Cardiac muscle cell (in vitro differentiated cells and primary cell): Measurements from ENCODE around the gene KBTBD6. TPM values are rescaled to one million over a fixed set of nuclear protein-coding genes. Genes with fewer than 3 reads are reported as not detected.
A peak's percentile ranks its signal among the peaks of the same experiment; 100 is the strongest.
"Not testable (repeated sequence)": the region's sequence is repeated elsewhere in the genome, so short reads cannot be mapped to it uniquely, and the experiment has no call there.

ENCODE experiments used
- DNase-seq, 2 donors: peaks; one replicate each; pipeline versions ENCODE4 v3.0.0 to v3.0.0-alpha.2; 2010 to 2017; ENCODE audit warnings: low read depth in 1 of 2, low spot score in 1 of 2
- H3K27ac ChIP-seq: fragments of 200-600 bp; sonication (generic); 2 replicates; pipeline ENCODE4 v1.5.1; 2016
- H3K27me3 ChIP-seq: fragments of 200-600 bp; sonication (generic); 2 replicates; pipeline ENCODE4 v1.6.0; 2016; ENCODE audit warnings: control low read depth
- H3K36me3 ChIP-seq: fragments of 200-600 bp; sonication (generic); 2 replicates; pipeline ENCODE4 v1.5.1; 2016; ENCODE audit warnings: control low read depth
- H3K4me1 ChIP-seq: fragments of 200-600 bp; sonication (generic); 2 replicates; pipeline ENCODE4 v1.8.1; 2017; ENCODE audit warnings: low read depth, mild to moderate bottlenecking, mixed run types
- H3K4me3 ChIP-seq: fragments of 200-600 bp; sonication (generic); 2 replicates; pipeline ENCODE4 v1.5.1; 2016; ENCODE audit warnings: mild to moderate bottlenecking
- H3K9me3 ChIP-seq: fragments of 200-600 bp; sonication (generic); 2 replicates; pipeline ENCODE4 v1.5.1; 2017; ENCODE audit warnings: low read depth, mild to moderate bottlenecking, control low read depth
- CTCF ChIP-seq: IDR thresholded peaks from 2 replicates; pipeline ENCODE4 v1.5.1; 2012; ENCODE audit warnings: low read depth, mild to moderate bottlenecking, low read length
- polyA plus RNA-seq: library from polyadenylated mRNA; unstranded; fragments of >200 nt; fragmentation: Nextera tagmentation; extraction: Ambion mirVana; gene quantifications from 2 replicates; pipeline ENCODE4 v1.2.1, GENCODE V29; 2016
- total RNA-seq: library from RNA; depleted of rRNA; stranded (reverse); fragments of >200 nt; gene quantifications from 2 replicates; pipeline ENCODE4 v1.2.3, GENCODE V29; 2016

Gene KBTBD6
- total and polyA plus RNA-seq, 2 experiments from 2014 or later, result 7.9 to 13.8 TPM

- no peak for DNase-seq
- Histone ChIP-seq H3K27ac (no peak overlapping the region), H3K9me3 (no peaks in the 10 kb centered on the region), H3K4me1 (no peaks in the 10 kb centered on the region), H3K36me3 (no peaks in the 10 kb centered on the region), H3K4me3 (no peak overlapping the region), H3K27me3 (no peaks in the 10 kb centered on the region)
- no peak for TF ChIP-seq CTCF
These were observed 25.5 kb downstream of the KBTBD6 start for GRCh38 chr13:41107104-41107571.

GRCh38 chr13:41099986-41100385, 32.6 kb downstream of the KBTBD6 start:
- Histone ChIP-seq H3K36me3 (no peaks in the 10 kb centered on the region), H3K27ac (no peak overlapping the region), H3K9me3 (no peaks in the 10 kb centered on the region), H3K27me3 (no peaks in the 10 kb centered on the region), H3K4me1 (no peaks in the 10 kb centered on the region), H3K4me3 (no peak overlapping the region)
- TF ChIP-seq CTCF, result no peak
- DNase-seq, result no peak

- no peaks in the 10 kb centered on the region for H3K4me1 ChIP-seq
- no peaks in the 10 kb centered on the region for H3K36me3 ChIP-seq
- no peaks in the 10 kb centered on the region for H3K9me3 ChIP-seq
- no peak for TF ChIP-seq CTCF
- H3K4me3 ChIP-seq, result no peak overlapping the region
- H3K27ac ChIP-seq, result no peak overlapping the region
- DNase-seq, result no peak
- H3K27me3 ChIP-seq, result no peaks in the 10 kb centered on the region
These were observed 33.8 kb downstream of the KBTBD6 start for GRCh38 chr13:41098761-41099160.

GRCh38 chr13:41095681-41096080, 36.9 kb downstream of the KBTBD6 start:
- not testable (repeated sequence) for H3K9me3 ChIP-seq, H3K27me3 ChIP-seq, H3K4me1 ChIP-seq, DNase-seq, H3K4me3 ChIP-seq, H3K27ac ChIP-seq, H3K36me3 ChIP-seq

GRCh38 chr13:41085961-41086585, 46.5 kb downstream of the KBTBD6 start:
- Histone ChIP-seq H3K9me3 (no peaks in the 10 kb centered on the region), H3K27me3 (no peaks in the 10 kb centered on the region), H3K4me3 (no peak overlapping the region), H3K27ac (no peak overlapping the region), H3K36me3 (peaks cover 20% of the 10 kb centered on the region), H3K4me1 (no peaks in the 10 kb centered on the region)
- no peak for TF ChIP-seq CTCF
- DNase-seq, result peak in 1 of 2 donors; percentile 15

GRCh38 chr13:41079725-41080124, 52.9 kb downstream of the KBTBD6 start:
- Histone ChIP-seq H3K4me3 (no peak overlapping the region), H3K27me3 (no peaks in the 10 kb centered on the region), H3K27ac (no peak overlapping the region), H3K4me1 (no peaks in the 10 kb centered on the region), H3K9me3 (no peaks in the 10 kb centered on the region), H3K36me3 (peaks cover 37% of the 10 kb centered on the region)
- no peak for TF ChIP-seq CTCF
- no peak for DNase-seq

Other genes with a start within 250 kb of the KBTBD6 start
- gene ELF1, start 113.5 kb downstream of the KBTBD6 start, total RNA-seq, result 30.0 and 36.8 TPM in 2 replicates
- gene ELF1, start 113.5 kb downstream of the KBTBD6 start, polyA plus RNA-seq, result 22.2 and 23.6 TPM in 2 replicates
- 6.2 and 8.1 TPM in 2 replicates for gene WBP4, start 71.3 kb downstream of the KBTBD6 start, total RNA-seq
- 9.9 and 11.0 TPM in 2 replicates for gene WBP4, start 71.3 kb downstream of the KBTBD6 start, polyA plus RNA-seq
- 12.5 and 15.5 TPM in 2 replicates for gene KBTBD7, start 61.8 kb upstream of the KBTBD6 start, total RNA-seq
- gene KBTBD7, start 61.8 kb upstream of the KBTBD6 start, polyA plus RNA-seq, result 9.5 and 14.7 TPM in 2 replicates
- gene MTRF1, start 130.8 kb upstream of the KBTBD6 start, total RNA-seq, result 6.6 and 8.4 TPM in 2 replicates
- gene MTRF1, start 130.8 kb upstream of the KBTBD6 start, polyA plus RNA-seq, result 11.0 and 14.8 TPM in 2 replicates
- 7.4 and 15.5 TPM in 2 replicates for gene NAA16, start 178.5 kb upstream of the KBTBD6 start, total RNA-seq
- gene NAA16, start 178.5 kb upstream of the KBTBD6 start, polyA plus RNA-seq, result 18.6 and 19.8 TPM in 2 replicates